HEK293T (cell line): ENCODE results near the gene GDF10.

Source experiments
- BHLHE40 ChIP-seq: fragments of 450-650 bp; IDR thresholded peaks from 2 replicates; pipeline ENCODE4 v1.6.1; 2016; ENCODE audit warnings: mild to moderate bottlenecking, moderate library complexity, borderline replicate concordance
- ELF4 ChIP-seq: fragments of 450-650 bp; IDR thresholded peaks from 2 replicates; pipeline ENCODE4 v1.6.1; 2017; ENCODE audit warnings: antibody characterized with exemption
- FOXK2 ChIP-seq: fragments of 450-650 bp; IDR thresholded peaks from 2 replicates; pipeline ENCODE4 v1.6.1; 2016; ENCODE audit warnings: mild to moderate bottlenecking
- FOXM1 ChIP-seq: fragments of 450-650 bp; IDR thresholded peaks from 2 replicates; pipeline ENCODE4 v1.6.1; 2017; ENCODE audit warnings: mild to moderate bottlenecking, borderline replicate concordance
- LEF1 ChIP-seq: fragments of 450-650 bp; IDR thresholded peaks from 2 replicates; pipeline ENCODE4 v1.6.1; 2017; ENCODE audit warnings: mild to moderate bottlenecking, borderline replicate concordance
- NFRKB ChIP-seq: fragments of 450-650 bp; IDR thresholded peaks from 2 replicates; pipeline ENCODE4 v1.6.1; 2016; ENCODE audit warnings: mild to moderate bottlenecking, moderate library complexity
- SP1 ChIP-seq: fragments of 450-650 bp; IDR thresholded peaks from 2 replicates; pipeline ENCODE4 v1.6.1; 2017
- SUZ12 ChIP-seq: fragments of 450-650 bp; IDR thresholded peaks from 2 replicates; pipeline ENCODE4 v1.6.1; 2016; ENCODE audit warnings: mild to moderate bottlenecking
- ZNF384 ChIP-seq: fragments of 450-650 bp; IDR thresholded peaks from 2 replicates; pipeline ENCODE4 v1.6.1; 2016

DNA sequence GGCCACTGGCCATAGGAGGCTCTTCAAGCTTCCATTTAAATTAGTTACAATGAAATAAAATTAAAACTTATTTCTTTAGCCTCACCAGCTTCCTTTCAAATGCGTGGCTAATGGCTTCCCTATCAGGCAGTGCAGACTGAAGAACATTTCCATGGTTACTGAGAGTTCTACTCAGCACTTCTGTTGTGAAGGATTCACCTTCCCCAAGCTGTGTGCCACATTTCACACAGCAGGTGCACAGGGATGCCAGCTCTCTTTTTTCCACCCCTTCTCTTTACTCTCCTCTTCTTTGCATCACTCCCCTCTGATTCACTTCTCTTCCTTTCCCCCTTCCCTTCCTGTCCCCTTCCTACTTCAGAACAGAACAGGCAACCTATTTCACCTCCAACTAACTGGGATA lies 23.1 kb downstream of the GDF10 start:
- TF ChIP-seq FOXM1 = no peak
- no peak for TF ChIP-seq ELF4
- TF ChIP-seq SP1 = no peak
- no peak for TF ChIP-seq FOXK2
- TF ChIP-seq SUZ12 = no peak
- TF ChIP-seq BHLHE40 = no peak
- no peak for TF ChIP-seq NFRKB
- no peak for TF ChIP-seq LEF1
- no peak for TF ChIP-seq ZNF384
